ENCODE results near the gene INTS6L.

DNA sequence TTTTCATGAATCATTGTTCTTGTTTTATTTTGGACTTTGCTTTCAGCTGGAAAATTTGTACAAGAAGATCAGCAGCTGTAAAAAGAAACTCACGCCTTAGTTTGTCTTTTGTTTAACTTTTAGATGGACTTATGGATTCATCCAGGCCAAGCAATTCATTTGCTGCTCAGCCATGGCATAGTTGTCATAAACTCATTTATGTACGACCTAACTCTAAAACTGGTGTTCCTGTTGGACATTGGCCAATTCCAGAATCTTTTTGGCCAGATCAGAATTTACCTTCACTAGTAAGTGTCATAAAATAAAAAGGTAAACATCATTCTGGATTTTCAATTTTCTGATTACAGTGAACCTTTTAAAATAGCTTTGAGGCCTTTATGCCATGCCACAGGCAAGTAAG is 29.1 kb downstream of the INTS6L start:
- TF ChIP-seq, protein P1, sequence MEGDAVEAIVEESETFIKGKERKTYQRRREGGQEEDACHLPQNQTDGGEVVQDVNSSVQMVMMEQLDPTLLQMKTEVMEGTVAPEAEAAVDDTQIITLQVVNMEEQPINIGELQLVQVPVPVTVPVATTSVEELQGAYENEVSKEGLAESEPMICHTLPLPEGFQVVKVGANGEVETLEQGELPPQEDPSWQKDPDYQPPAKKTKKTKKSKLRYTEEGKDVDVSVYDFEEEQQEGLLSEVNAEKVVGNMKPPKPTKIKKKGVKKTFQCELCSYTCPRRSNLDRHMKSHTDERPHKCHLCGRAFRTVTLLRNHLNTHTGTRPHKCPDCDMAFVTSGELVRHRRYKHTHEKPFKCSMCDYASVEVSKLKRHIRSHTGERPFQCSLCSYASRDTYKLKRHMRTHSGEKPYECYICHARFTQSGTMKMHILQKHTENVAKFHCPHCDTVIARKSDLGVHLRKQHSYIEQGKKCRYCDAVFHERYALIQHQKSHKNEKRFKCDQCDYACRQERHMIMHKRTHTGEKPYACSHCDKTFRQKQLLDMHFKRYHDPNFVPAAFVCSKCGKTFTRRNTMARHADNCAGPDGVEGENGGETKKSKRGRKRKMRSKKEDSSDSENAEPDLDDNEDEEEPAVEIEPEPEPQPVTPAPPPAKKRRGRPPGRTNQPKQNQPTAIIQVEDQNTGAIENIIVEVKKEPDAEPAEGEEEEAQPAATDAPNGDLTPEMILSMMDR (conservative IDR thresholded peaks at IDR 0.05) = no peak
- no peak for TF ChIP-seq EZH2 (IDR thresholded peaks at IDR 0.05; ENCODE audit: low read depth)

All from PC-9 (cell line).